BLaER1 treated with 17β-estradiol and CSF1 and Interleukin-3, amounts not matched to agents 10 nM and 100 nM (cell line): ENCODE results near the gene EXOC6B.

Source experiments
- H3K27ac ChIP-seq, 11 experiments: shearing (Covaris generic); formaldehyde crosslinking; 2 replicates each; pipeline ENCODE4 v1.8.1; 2022
- H3K27me3 ChIP-seq, 11 experiments: shearing (Covaris generic); formaldehyde crosslinking; 2 replicates each; pipeline ENCODE4 v1.8.1; 2022
- H3K36me3 ChIP-seq, 11 experiments: shearing (Covaris generic); formaldehyde crosslinking; 2 replicates each; pipeline ENCODE4 v1.8.1; 2022
- H3K4me1 ChIP-seq, 10 experiments: shearing (Covaris generic); formaldehyde crosslinking; 2 replicates each; pipeline ENCODE4 v1.8.1; 2022
- H3K4me2 ChIP-seq, 11 experiments: shearing (Covaris generic); formaldehyde crosslinking; 2 replicates each; pipeline ENCODE4 v1.8.1; 2022
- H3K4me3 ChIP-seq, 10 experiments: shearing (Covaris generic); formaldehyde crosslinking; 2 replicates each; pipeline ENCODE4 v1.8.1; 2022
- H3K9ac ChIP-seq, 11 experiments: shearing (Covaris generic); formaldehyde crosslinking; 2 replicates each; pipeline ENCODE4 v1.8.1; 2022
- H3K9me3 ChIP-seq, 11 experiments: shearing (Covaris generic); formaldehyde crosslinking; replicated peaks in 1 of 11; 2 replicates each; pipeline ENCODE4 v1.8.1; 2022
- H4K20me1 ChIP-seq, 11 experiments: shearing (Covaris generic); formaldehyde crosslinking; 2 replicates each; pipeline ENCODE4 v1.8.1; 2022
- Cebpa-rat ChIP-seq, 11 experiments: shearing (Covaris generic); IDR thresholded peaks; 2 replicates each; pipeline ENCODE4 v1.8.1; 2022

EXOC6B gene

GRCh38 chr2:72138011-72138881 is 687.6 kb downstream of the EXOC6B start:
- no peak for TF ChIP-seq Cebpa-rat (IDR thresholded peaks at IDR 0.05)
- Histone ChIP-seq H3K4me3 (no peak overlapping the region), H3K27ac (no peak overlapping the region), H3K27me3 (peaks cover 13 to 31% (median 22%) of the 10 kb centered on the region in 11 experiments), H3K4me2 (no peak overlapping the region), H3K4me1 (peaks cover 8 to 30% (median 18%) of the 10 kb centered on the region in 10 experiments), H3K9me3 (no peaks in the 10 kb centered on the region), H4K20me1 (peaks cover 0 to 25% (median 0%) of the 10 kb centered on the region in 11 experiments; a peak in 9 of 22 replicates), H3K36me3 (no peaks in the 10 kb centered on the region), H3K9ac (no peak overlapping the region)

GRCh38 chr2:72137498-72138010 is 688.3 kb downstream of the EXOC6B start:
- H3K36me3 ChIP-seq = no peaks in the 10 kb centered on the region
- H3K4me2 ChIP-seq = no peak overlapping the region
- peaks cover under 1 to 25% (median 12%) of the 10 kb centered on the region in 10 experiments for H3K4me1 ChIP-seq
- peaks cover 0 to 20% (median 0%) of the 10 kb centered on the region in 11 experiments; a peak in 8 of 22 replicates for H4K20me1 ChIP-seq
- no peak overlapping the region for H3K9ac ChIP-seq
- TF ChIP-seq Cebpa-rat (IDR thresholded peaks at IDR 0.05) = no peak
- no peak overlapping the region for H3K4me3 ChIP-seq
- H3K9me3 ChIP-seq = no peaks in the 10 kb centered on the region
- H3K27ac ChIP-seq = no peak overlapping the region
- peaks cover 6 to 24% (median 15%) of the 10 kb centered on the region in 11 experiments for H3K27me3 ChIP-seq

GRCh38 chr2:72136933-72137497 is 688.8 kb downstream of the EXOC6B start:
- Histone ChIP-seq H3K4me3 (no peak overlapping the region), H3K27ac (no peak overlapping the region), H3K4me2 (no peak overlapping the region), H3K9ac (no peak overlapping the region), H3K4me1 (peaks cover 0 to 24% (median 10%) of the 10 kb centered on the region in 10 experiments; a peak in 12 of 20 replicates), H3K36me3 (no peaks in the 10 kb centered on the region), H3K9me3 (no peaks in the 10 kb centered on the region), H4K20me1 (peaks cover 0 to 15% (median 0%) of the 10 kb centered on the region in 11 experiments; a peak in 4 of 22 replicates), H3K27me3 (peaks cover under 1 to 18% (median 10%) of the 10 kb centered on the region in 11 experiments)
- no peak for TF ChIP-seq Cebpa-rat (IDR thresholded peaks at IDR 0.05)

- Histone ChIP-seq H3K9ac (no peak overlapping the region), H3K9me3 (no peaks in the 10 kb centered on the region), H4K20me1 (peaks cover 0 to 15% (median 0%) of the 10 kb centered on the region in 11 experiments; a peak in 3 of 22 replicates), H3K4me2 (no peak overlapping the region), H3K27me3 (peaks cover 0 to 12% (median 5%) of the 10 kb centered on the region in 11 experiments; a peak in 13 of 22 replicates), H3K4me1 (peaks cover 0 to 28% (median 13%) of the 10 kb centered on the region in 10 experiments; a peak in 13 of 20 replicates), H3K36me3 (no peaks in the 10 kb centered on the region), H3K4me3 (no peak overlapping the region), H3K27ac (no peak overlapping the region)
- no peak for TF ChIP-seq Cebpa-rat (IDR thresholded peaks at IDR 0.05)
Observed at GRCh38 chr2:72136331-72136730, 689.5 kb downstream of the EXOC6B start.

GRCh38 chr2:72135921-72136320 is 689.9 kb downstream of the EXOC6B start:
- Histone ChIP-seq H3K9me3 (no peaks in the 10 kb centered on the region), H3K27me3 (peaks cover 0 to 8% (median under 1%) of the 10 kb centered on the region in 11 experiments; a peak in 8 of 22 replicates), H3K9ac (no peak overlapping the region), H3K4me1 (peaks cover 0 to 32% (median 17%) of the 10 kb centered on the region in 10 experiments; a peak in 16 of 20 replicates), H3K4me2 (no peak overlapping the region), H3K4me3 (no peak overlapping the region), H4K20me1 (peaks cover 0 to 15% (median 0%) of the 10 kb centered on the region in 11 experiments; a peak in 2 of 22 replicates), H3K36me3 (no peaks in the 10 kb centered on the region), H3K27ac (no peak overlapping the region)
- TF ChIP-seq Cebpa-rat (IDR thresholded peaks at IDR 0.05) = no peak

GRCh38 chr2:72134997-72135800 is 690.6 kb downstream of the EXOC6B start:
- Histone ChIP-seq H3K4me1 (peaks cover 0 to 39% (median 25%) of the 10 kb centered on the region in 10 experiments; a peak in 16 of 20 replicates), H3K36me3 (no peaks in the 10 kb centered on the region), H3K27me3 (peaks cover 0 to 2% (median 0%) of the 10 kb centered on the region in 11 experiments; a peak in 2 of 22 replicates), H3K27ac (no peak overlapping the region), H3K4me2 (peak overlapping the region in 6 of 11 experiments; percentile 9 to 49 (median 28); a peak in 3 of 22 replicates), H3K4me3 (no peak overlapping the region), H3K9ac (no peak overlapping the region), H3K9me3 (no peaks in the 10 kb centered on the region), H4K20me1 (peaks cover 0 to 12% (median 0%) of the 10 kb centered on the region in 11 experiments; a peak in 2 of 22 replicates)
- TF ChIP-seq Cebpa-rat (IDR thresholded peaks at IDR 0.05) = no peak

GRCh38 chr2:72134408-72134996 is 691.3 kb downstream of the EXOC6B start:
- Histone ChIP-seq H3K36me3 (no peaks in the 10 kb centered on the region), H4K20me1 (peaks cover 0 to 6% (median 0%) of the 10 kb centered on the region in 11 experiments; a peak in 2 of 22 replicates), H3K4me3 (no peak overlapping the region), H3K4me1 (peaks cover 0 to 46% (median 31%) of the 10 kb centered on the region in 10 experiments; a peak in 16 of 20 replicates), H3K27ac (no peak overlapping the region), H3K27me3 (no peaks in the 10 kb centered on the region), H3K9ac (no peak overlapping the region), H3K9me3 (no peaks in the 10 kb centered on the region), H3K4me2 (peak overlapping the region in 8 of 11 experiments; percentile 9 to 50 (median 28); a peak in 9 of 22 replicates)
- TF ChIP-seq Cebpa-rat (IDR thresholded peaks at IDR 0.05) = no peak
